ENCODE results near the gene ANGPTL4. TPM values are rescaled to one million over a fixed set of nuclear protein-coding genes. Genes with fewer than 3 reads are reported as not detected.

ANGPTL4 gene
- polyA plus RNA-seq, 4 donors: 1.9 to 4.9 (median 3.1) TPM

- no peak for DNase-seq (ENCODE audit: low read depth in 4 of 4, low spot score in 2 of 4)
Observed at GRCh38 chr19:8387688-8388611, 24.0 kb downstream of the ANGPTL4 start.

GRCh38 chr19:8388612-8388958, 24.6 kb downstream of the ANGPTL4 start:
- no peak for DNase-seq (ENCODE audit: low read depth in 4 of 4, low spot score in 2 of 4)

GRCh38 chr19:8389891-8390616, 26.1 kb downstream of the ANGPTL4 start, which contains the start of gene RAB11B:
TSS of gene RAB11B (plus strand) at chr19:8390360. CDS start at chr19:8390417, 57 bp downstream.
- peak; percentile 97 to 100 (median 100) for DNase-seq (ENCODE audit: low read depth in 4 of 4, low spot score in 2 of 4)

- DNase-seq (ENCODE audit: low read depth in 4 of 4, low spot score in 2 of 4): peak in 3 of 4 donors; percentile 55 to 77 (median 74)
Observed at GRCh38 chr19:8390617-8390981, 26.6 kb downstream of the ANGPTL4 start.

- DNase-seq (ENCODE audit: low read depth in 4 of 4, low spot score in 2 of 4): no peak
Observed at GRCh38 chr19:8391198-8392016, 27.5 kb downstream of the ANGPTL4 start.

- no peak for DNase-seq (ENCODE audit: low read depth in 4 of 4, low spot score in 2 of 4)
Observed at GRCh38 chr19:8392017-8392591, 28.1 kb downstream of the ANGPTL4 start.

GRCh38 chr19:8393192-8393870, 29.4 kb downstream of the ANGPTL4 start:
- no peak for DNase-seq (ENCODE audit: low read depth in 4 of 4, low spot score in 2 of 4)

GRCh38 chr19:8393871-8394250, 29.9 kb downstream of the ANGPTL4 start:
- DNase-seq (ENCODE audit: low read depth in 4 of 4, low spot score in 2 of 4): no peak

GRCh38 chr19:8395621-8396082, 31.7 kb downstream of the ANGPTL4 start:
- no peak for DNase-seq (ENCODE audit: low read depth in 4 of 4, low spot score in 2 of 4)

GRCh38 chr19:8396185-8396562, 32.2 kb downstream of the ANGPTL4 start:
- DNase-seq (ENCODE audit: low read depth in 4 of 4, low spot score in 2 of 4): no peak

- no peak for DNase-seq (ENCODE audit: low read depth in 4 of 4, low spot score in 2 of 4)
Observed at GRCh38 chr19:8396563-8397203, 32.7 kb downstream of the ANGPTL4 start.

- DNase-seq (ENCODE audit: low read depth in 4 of 4, low spot score in 2 of 4): no peak
Observed at GRCh38 chr19:8397271-8397670, 33.3 kb downstream of the ANGPTL4 start.

GRCh38 chr19:8397746-8398310, 33.9 kb downstream of the ANGPTL4 start:
- no peak for DNase-seq (ENCODE audit: low read depth in 4 of 4, low spot score in 2 of 4)

GRCh38 chr19:8398311-8398771, 34.4 kb downstream of the ANGPTL4 start:
- peak in 2 of 4 donors; percentile 37 to 55 for DNase-seq (ENCODE audit: low read depth in 4 of 4, low spot score in 2 of 4)

- DNase-seq (ENCODE audit: low read depth in 4 of 4, low spot score in 2 of 4): no peak
Observed at GRCh38 chr19:8399681-8400188, 35.8 kb downstream of the ANGPTL4 start.

GRCh38 chr19:8401981-8402411, 38.0 kb downstream of the ANGPTL4 start:
- no peak for DNase-seq (ENCODE audit: low read depth in 4 of 4, low spot score in 2 of 4)

GRCh38 chr19:8403098-8403819, 39.3 kb downstream of the ANGPTL4 start:
- no peak for DNase-seq (ENCODE audit: low read depth in 4 of 4, low spot score in 2 of 4)

GRCh38 chr19:8403820-8404109, 39.8 kb downstream of the ANGPTL4 start:
- DNase-seq (ENCODE audit: low read depth in 4 of 4, low spot score in 2 of 4): no peak
